ENCODE measurements around the gene MILR1.

MILR1 gene

GRCh38 chr17:64500862-64501765, 52.2 kb downstream of the MILR1 start:
- CTCF ChIA-PET = no interaction called here
- Histone ChIP-seq H3K36me3 (ENCODE audit: control insufficient read depth in 2 of 2, insufficient read depth in 1 of 2, low read length in 2 of 2) (peaks cover 28 to 75% of the 10 kb centered on the region in 2 experiments; a peak in 2 of 3 replicates), H3K4me3 (ENCODE audit: low read depth, low read length) (no peak overlapping the region), H3K27ac (ENCODE audit: extremely low read depth, low read depth, low read length) (no peak overlapping the region), H3K4me1 (ENCODE audit: control insufficient read depth, insufficient read depth, low read length) (no peaks in the 10 kb centered on the region), H3K9me3 (ENCODE audit: control insufficient read depth, insufficient read depth, low read depth, low read length) (no peaks in the 10 kb centered on the region)
- TF ChIP-seq ZSCAN30 (tag by site-specific recombination; IDR thresholded peaks at IDR 0.05) (no peak), ZNF521 (tag by site-specific recombination; IDR thresholded peaks at IDR 0.05) (no peak), PRDM1 (tag by site-specific recombination; IDR thresholded peaks at IDR 0.05) (peak; percentile 53), ZNF561 (tag by site-specific recombination; IDR thresholded peaks at IDR 0.05; ENCODE audit: borderline replicate concordance) (no peak), ZNF202 (tag by site-specific recombination; IDR thresholded peaks at IDR 0.05; ENCODE audit: borderline replicate concordance) (no peak)
- POLR2A ChIA-PET = interaction anchor here (0.5 kb wide), 1 partner anchor 356 kb away, joined by 3 read pairs; no protein-coding TSS in a partner anchor

- Histone ChIP-seq H3K36me3 (ENCODE audit: control insufficient read depth in 2 of 2, insufficient read depth in 1 of 2, low read length in 2 of 2) (peaks cover 28 to 75% of the 10 kb centered on the region in 2 experiments; a peak in 2 of 3 replicates), H3K4me3 (ENCODE audit: low read depth, low read length) (no peak overlapping the region), H3K27ac (ENCODE audit: extremely low read depth, low read depth, low read length) (no peak overlapping the region), H3K4me1 (ENCODE audit: control insufficient read depth, insufficient read depth, low read length) (no peaks in the 10 kb centered on the region), H3K9me3 (ENCODE audit: control insufficient read depth, insufficient read depth, low read depth, low read length) (no peaks in the 10 kb centered on the region)
- POLR2A ChIA-PET = no interaction called here
- CTCF ChIA-PET = no interaction called here
- no peak for TF ChIP-seq ZNF555 (tag by site-specific recombination; conservative IDR thresholded peaks at IDR 0.05)
- no peak for TF ChIP-seq ZNF391 (tag by site-specific recombination; IDR thresholded peaks at IDR 0.05; ENCODE audit: borderline replicate concordance, low read depth)
Observed at GRCh38 chr17:64502021-64502420, 53.1 kb downstream of the MILR1 start.

- no peaks in the 10 kb centered on the region for H3K4me1 ChIP-seq (ENCODE audit: control insufficient read depth, insufficient read depth, low read length)
- ChIA-PET CTCF (no interaction called here), POLR2A (no interaction called here)
- no peaks in the 10 kb centered on the region for H3K9me3 ChIP-seq (ENCODE audit: control insufficient read depth, insufficient read depth, low read depth, low read length)
- H3K4me3 ChIP-seq (ENCODE audit: low read depth, low read length) = no peak overlapping the region
- H3K36me3 ChIP-seq (ENCODE audit: control insufficient read depth in 2 of 2, insufficient read depth in 1 of 2, low read length in 2 of 2) = peaks cover 28 to 74% of the 10 kb centered on the region in 2 experiments; a peak in 2 of 3 replicates
- TF ChIP-seq ZNF610 (tag by site-specific recombination; IDR thresholded peaks at IDR 0.05; ENCODE audit: borderline replicate concordance) (no peak), ZNF704 (tag by site-specific recombination; IDR thresholded peaks at IDR 0.05) (no peak), KLF7 (tag by site-specific recombination; IDR thresholded peaks at IDR 0.05; ENCODE audit: borderline replicate concordance) (no peak), ZNF19 (tag by site-specific recombination; IDR thresholded peaks at IDR 0.05; ENCODE audit: low read depth) (no peak), PRDM6 (tag by site-specific recombination; IDR thresholded peaks at IDR 0.05) (no peak), ZNF677 (tag by site-specific recombination; IDR thresholded peaks at IDR 0.05) (no peak), ZNF157 (tag by site-specific recombination; IDR thresholded peaks at IDR 0.05) (no peak), ZNF302 (tag by site-specific recombination; IDR thresholded peaks at IDR 0.05; ENCODE audit: low read depth) (no peak), ZNF530 (tag by site-specific recombination; IDR thresholded peaks at IDR 0.05; ENCODE audit: low read depth) (no peak)
- no peak overlapping the region for H3K27ac ChIP-seq (ENCODE audit: extremely low read depth, low read depth, low read length)
Observed at GRCh38 chr17:64502809-64503208, 53.9 kb downstream of the MILR1 start.
